T-helper 1 cell (primary cell): ENCODE results near the gene PDE2A.

Experiments
- DNase-seq, 5 donors: peaks; one replicate each; pipeline ENCODE4 v3.0.0-alpha.2; 2012 to 2020
- total RNA-seq, 4 donors: gene quantifications; one replicate each; lab custom pipeline; 2026; lab: John Stamatoyannopoulos, UW

PDE2A gene
- total RNA-seq: 0.80 to 2.4 (median 0.94) reads per million in 4 donors

- no peak for DNase-seq
These were observed at the start of gene PDE2A for GRCh38 chr11:72673943-72674828. PDE2A (minus strand) TSS chr11:72674422; CDS start chr11:72674207, 215 bp downstream.

GRCh38 chr11:72723508-72723907 lies 49.3 kb upstream of the PDE2A start:
- no peak for DNase-seq

GRCh38 chr11:72722050-72722748 lies 48.0 kb upstream of the PDE2A start:
- DNase-seq: peak; percentile 62 to 91 (median 76)

GRCh38 chr11:72721689-72722049 lies 47.4 kb upstream of the PDE2A start:
- DNase-seq: peak in 3 of 5 donors; percentile 27 to 43 (median 29)

GRCh38 chr11:72721276-72721675 lies 47.1 kb upstream of the PDE2A start:
- no peak for DNase-seq

GRCh38 chr11:72720784-72721183 lies 46.6 kb upstream of the PDE2A start:
- no peak for DNase-seq

- DNase-seq: no peak
These were observed 45.8 kb upstream of the PDE2A start for GRCh38 chr11:72720047-72720446.

GRCh38 chr11:72719551-72719950 lies 45.3 kb upstream of the PDE2A start:
- no peak for DNase-seq

- no peak for DNase-seq
These were observed 44.9 kb upstream of the PDE2A start for GRCh38 chr11:72719144-72719543.

- no peak for DNase-seq
These were observed 43.9 kb upstream of the PDE2A start for GRCh38 chr11:72718101-72718501.

- DNase-seq: no peak
These were observed 42.7 kb upstream of the PDE2A start for GRCh38 chr11:72716788-72717435.

GRCh38 chr11:72716290-72716689 lies 42.1 kb upstream of the PDE2A start:
- no peak for DNase-seq

- no peak for DNase-seq
These were observed 38.6 kb upstream of the PDE2A start for GRCh38 chr11:72712841-72713240.

GRCh38 chr11:72712168-72712751 lies 38.0 kb upstream of the PDE2A start:
- DNase-seq: no peak

GRCh38 chr11:72711141-72711540 lies 36.9 kb upstream of the PDE2A start:
- DNase-seq: no peak

GRCh38 chr11:72710278-72710677 lies 36.1 kb upstream of the PDE2A start:
- DNase-seq: no peak

GRCh38 chr11:72709478-72710238 lies 35.4 kb upstream of the PDE2A start:
- DNase-seq: no peak

- DNase-seq: no peak
These were observed 32.8 kb upstream of the PDE2A start for GRCh38 chr11:72707032-72707431.

- DNase-seq: no peak
These were observed 32.4 kb upstream of the PDE2A start for GRCh38 chr11:72706579-72706978.

- DNase-seq: no peak
These were observed 31.5 kb upstream of the PDE2A start for GRCh38 chr11:72705442-72706365.

GRCh38 chr11:72704783-72705265 lies 30.6 kb upstream of the PDE2A start:
- no peak for DNase-seq
